Adrenal gland (tissue), 5 donors: Measurements from ENCODE around the gene ITPR3.

Experiments
- CTCF ChIP-seq, 6 experiments: fragments of 450-650 bp in 4 of 6; fragments of 200-600 bp in 2 of 6; sonication (generic) in 1 of 6; IDR thresholded peaks; 1 replicate in 5 of 6; 2 replicates in 1 of 6; pipeline versions ENCODE4 v1.5.1 to v1.8.0; 2016 to 2021; ENCODE audit warnings: antibody characterized with exemption in 6 of 6, mild to moderate bottlenecking in 2 of 6, moderate library complexity in 1 of 6
- POLR2A ChIP-seq, 2 donors: fragments of 450-650 bp; IDR thresholded peaks; one replicate each; pipeline ENCODE4 v1.6.1; 2017; ENCODE audit warnings: antibody characterized with exemption in 2 of 2, mild to moderate bottlenecking in 2 of 2, moderate library complexity in 1 of 2
- donor health status: DM: no; HTN: no; CAD: no.

- TF ChIP-seq CTCF (IDR thresholded peaks at IDR 0.05) (no peak), POLR2A (IDR thresholded peaks at IDR 0.05) (no peak)
These were observed 95.9 kb downstream of the ITPR3 start for GRCh38 chr6:33716890-33717632.
